Activated naive CD4-positive, alpha-beta T cell treated with anti-CD3 and anti-CD28 coated beads, Interleukin-2, amount 50 U/mL, for 72 hours (primary cell): ENCODE measurements around the gene ACP3. TPM values are rescaled to one million over a fixed set of nuclear protein-coding genes. Genes with fewer than 3 reads are reported as not detected.
"Not testable (repeated sequence)": the region's sequence is repeated elsewhere in the genome, so short reads cannot be mapped to it uniquely, and the experiment has no call there.

Source experiments
- ATAC-seq, 2 donors: fragments of 150-1000 bp; cut with Tn5 transposase; 2 replicates each; pipeline ENCODE4 v1.10.0; 2021; ENCODE audit warnings: mild to moderate bottlenecking in 2 of 2, moderate library complexity in 2 of 2
- DNase-seq, 2 donors: peaks; one replicate each; pipeline ENCODE4 v3.0.0; 2021 to 2022; ENCODE audit warnings: low spot score in 2 of 2
- H3K27ac Mint-ChIP-seq, 2 donors: one replicate each; pipeline ENCODE4 v1.8.0; 2022; ENCODE audit warnings: mild to moderate bottlenecking in 2 of 2, mixed read lengths in 2 of 2
- H3K36me3 Mint-ChIP-seq, 2 donors: one replicate each; pipeline ENCODE4 v1.8.0; 2022; ENCODE audit warnings: mixed read lengths in 2 of 2
- H3K9me3 Mint-ChIP-seq, 2 donors: one replicate each; pipeline ENCODE4 v1.8.0; 2022; ENCODE audit warnings: mixed read lengths in 2 of 2
- total RNA-seq, 2 donors: library from RNA; stranded (reverse); gene quantifications; one replicate each; pipeline ENCODE4 v1.2.3, GENCODE V29; 2022

Gene ACP3
- total RNA-seq, 2 donors from 2014 or later, result not detected

DNA sequence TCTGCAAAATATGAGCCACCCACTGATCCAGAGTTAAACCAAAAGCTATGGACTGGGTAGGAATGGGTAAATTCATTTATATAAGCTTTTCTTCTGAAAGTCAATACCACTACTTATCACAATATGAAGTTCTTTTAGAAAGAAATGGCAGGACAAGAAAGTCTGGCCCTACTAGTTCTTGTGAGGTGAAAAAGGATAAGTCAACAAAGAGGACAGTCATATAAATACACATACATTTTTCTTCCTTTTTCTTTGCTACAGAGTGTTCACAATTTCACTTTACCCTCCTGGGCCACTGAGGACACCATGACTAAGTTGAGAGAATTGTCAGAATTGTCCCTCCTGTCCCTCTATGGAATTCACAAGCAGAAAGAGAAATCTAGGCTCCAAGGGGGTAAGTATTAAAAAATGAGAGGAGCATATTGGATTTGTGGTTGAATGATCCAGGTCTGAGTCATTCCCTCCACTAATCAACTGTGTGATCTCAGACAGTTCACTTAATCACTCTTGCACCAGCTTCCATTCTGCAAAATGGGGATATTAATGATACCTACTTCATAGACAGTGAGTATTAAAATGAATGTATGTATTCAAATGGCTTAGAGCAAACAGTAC is 27.6 kb downstream of the ACP3 start:
- Mint-ChIP-seq H3K36me3 (no peaks in the 10 kb centered on the region), H3K9me3 (no peaks in the 10 kb centered on the region), H3K27ac (no peak overlapping the region)
- DNase-seq (no peak), ATAC-seq (peak in 1 of 2 donors; percentile 18)

DNA sequence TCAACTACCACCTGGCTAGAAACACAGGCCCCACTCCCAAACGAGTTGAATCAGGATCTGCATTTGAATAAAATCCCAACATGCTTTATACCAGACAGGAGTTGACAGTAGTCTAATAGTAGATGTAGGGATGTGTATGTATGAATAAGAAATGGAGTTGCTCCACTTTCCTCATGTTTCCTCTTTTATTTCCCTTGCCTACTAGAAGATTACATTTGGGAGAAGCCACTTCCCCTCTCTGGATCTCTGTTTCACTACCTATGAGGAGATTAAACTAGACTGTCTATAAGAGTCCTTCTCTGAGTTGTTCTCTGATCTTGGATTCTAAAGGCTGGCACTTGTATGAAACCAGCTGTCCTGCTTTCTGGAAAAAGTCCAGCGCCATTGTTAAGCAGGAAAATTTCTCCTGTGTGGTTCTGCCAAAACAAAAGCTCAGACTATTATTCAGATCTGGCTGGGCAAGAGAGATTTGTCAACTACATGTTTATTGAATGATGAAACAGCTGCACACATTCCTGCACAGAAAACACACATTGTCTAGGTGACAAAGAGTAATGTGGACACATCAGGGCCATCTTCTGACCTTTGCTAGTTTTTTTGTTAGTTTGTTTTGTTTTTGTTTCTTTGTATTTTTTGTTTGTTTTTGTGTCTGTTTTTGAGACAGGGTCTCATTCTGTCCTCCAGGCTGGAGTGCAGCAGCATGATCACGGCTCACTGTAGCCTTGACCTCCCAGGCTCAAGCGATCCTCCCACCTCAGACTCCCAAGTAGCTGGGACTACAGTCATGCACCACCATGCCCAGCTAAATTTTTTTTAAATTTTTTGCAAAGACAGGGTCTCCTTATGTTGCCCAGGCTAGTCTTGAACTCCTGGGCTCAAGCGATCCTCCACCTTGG is 29.9 kb downstream of the ACP3 start:
- no peaks in the 10 kb centered on the region for H3K36me3 Mint-ChIP-seq
- H3K9me3 Mint-ChIP-seq, result no peaks in the 10 kb centered on the region
- ATAC-seq, result no peak
- no peak overlapping the region for H3K27ac Mint-ChIP-seq
- no peak for DNase-seq

GRCh38 chr3:132347811-132348210 is 30.6 kb downstream of the ACP3 start:
- no peaks in the 10 kb centered on the region for H3K36me3 Mint-ChIP-seq
- H3K27ac Mint-ChIP-seq, result no peak overlapping the region
- H3K9me3 Mint-ChIP-seq, result no peaks in the 10 kb centered on the region
- ATAC-seq (no peak), DNase-seq (no peak)

GRCh38 chr3:132348531-132348930 is 31.3 kb downstream of the ACP3 start:
- H3K9me3 Mint-ChIP-seq, result no peaks in the 10 kb centered on the region
- no peaks in the 10 kb centered on the region for H3K36me3 Mint-ChIP-seq
- H3K27ac Mint-ChIP-seq, result no peak overlapping the region
- DNase-seq, result no peak
- no peak for ATAC-seq

- no peaks in the 10 kb centered on the region for H3K9me3 Mint-ChIP-seq
- ATAC-seq (no peak), DNase-seq (no peak)
- no peak overlapping the region for H3K27ac Mint-ChIP-seq
- no peaks in the 10 kb centered on the region for H3K36me3 Mint-ChIP-seq
Observed at GRCh38 chr3:132350814-132351213, 33.6 kb downstream of the ACP3 start.

GRCh38 chr3:132351222-132351806 is 34.1 kb downstream of the ACP3 start:
- DNase-seq (no peak), ATAC-seq (peak in 1 of 2 donors; percentile 35)
- Mint-ChIP-seq H3K36me3 (no peaks in the 10 kb centered on the region), H3K9me3 (no peaks in the 10 kb centered on the region), H3K27ac (no peak overlapping the region)

DNA sequence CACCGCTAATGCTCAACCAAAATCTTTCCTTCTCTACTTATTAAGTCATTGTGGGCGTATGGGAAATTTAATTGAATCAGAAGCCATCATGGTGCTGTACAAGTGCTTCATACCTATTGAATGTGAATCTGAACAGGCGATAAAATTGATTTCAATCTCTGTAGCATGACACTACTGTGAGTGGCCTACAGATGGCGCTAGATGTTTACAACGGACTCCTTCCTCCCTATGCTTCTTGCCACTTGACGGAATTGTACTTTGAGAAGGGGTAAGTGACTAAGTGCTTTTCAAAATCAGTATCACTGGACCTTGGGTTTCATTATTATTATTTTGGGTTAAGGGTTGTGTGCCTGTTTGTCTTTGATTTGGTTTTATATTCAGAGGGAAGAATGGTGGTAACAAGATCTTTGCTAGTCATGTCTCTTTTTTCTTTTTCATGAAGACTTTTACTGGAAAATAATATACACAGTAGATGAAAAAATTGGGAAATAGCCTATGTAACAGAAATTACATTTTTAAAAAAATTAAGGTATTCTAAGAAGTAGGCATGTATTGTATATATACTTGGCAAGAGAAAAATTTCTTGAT is 35.4 kb downstream of the ACP3 start:
- ATAC-seq (peak; percentile 87 to 89), DNase-seq (peak in 1 of 2 donors; percentile 74)
- Mint-ChIP-seq H3K36me3 (no peaks in the 10 kb centered on the region), H3K27ac (no peak overlapping the region), H3K9me3 (no peaks in the 10 kb centered on the region)

- DNase-seq (no peak), ATAC-seq (no peak)
- no peak overlapping the region for H3K27ac Mint-ChIP-seq
- H3K36me3 Mint-ChIP-seq, result no peaks in the 10 kb centered on the region
- H3K9me3 Mint-ChIP-seq, result no peaks in the 10 kb centered on the region
Observed at GRCh38 chr3:132354916-132355702, 37.9 kb downstream of the ACP3 start.

GRCh38 chr3:132356568-132356967 is 39.4 kb downstream of the ACP3 start:
- Mint-ChIP-seq H3K27ac (no peak overlapping the region), H3K36me3 (no peaks in the 10 kb centered on the region), H3K9me3 (no peaks in the 10 kb centered on the region)
- ATAC-seq, result no peak
- DNase-seq, result no peak

GRCh38 chr3:132360717-132361116 is 43.5 kb downstream of the ACP3 start:
- ATAC-seq, result no peak
- no peak overlapping the region for H3K27ac Mint-ChIP-seq

DNA sequence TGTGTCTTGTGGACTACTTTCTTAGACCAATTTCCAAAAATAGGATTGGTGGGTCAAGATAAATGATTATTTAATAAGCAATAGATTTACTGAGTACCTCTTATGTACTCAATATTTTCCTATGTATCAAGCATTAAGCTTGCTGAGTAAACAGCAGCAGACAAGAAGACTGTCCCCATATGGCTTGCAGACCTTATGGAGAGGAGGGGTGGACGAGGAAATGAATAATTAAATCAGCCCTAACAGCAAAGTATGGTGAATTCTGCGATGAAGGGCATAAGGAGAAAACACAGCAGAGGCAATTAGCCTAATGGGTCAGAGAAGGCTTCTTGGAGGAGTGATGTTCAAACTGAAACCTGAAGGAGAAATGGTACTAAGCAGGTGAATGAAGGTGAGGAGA is 45.1 kb downstream of the ACP3 start:
- DNase-seq, result no peak
- no peak for ATAC-seq
- no peaks in the 10 kb centered on the region for H3K36me3 Mint-ChIP-seq
- no peaks in the 10 kb centered on the region for H3K9me3 Mint-ChIP-seq
- H3K27ac Mint-ChIP-seq, result no peak overlapping the region

More at GRCh38 chr3:132360717-132361116, 43.5 kb downstream of the ACP3 start:
- H3K36me3 Mint-ChIP-seq, result no peaks in the 10 kb centered on the region
- DNase-seq, result no peak
- no peaks in the 10 kb centered on the region for H3K9me3 Mint-ChIP-seq

GRCh38 chr3:132368515-132368914 is 51.3 kb downstream of the ACP3 start:
- ATAC-seq, result peak in 1 of 2 donors; percentile 40
- no peak for DNase-seq
- Mint-ChIP-seq H3K27ac (no peak overlapping the region), H3K9me3 (no peaks in the 10 kb centered on the region), H3K36me3 (no peaks in the 10 kb centered on the region)

DNA sequence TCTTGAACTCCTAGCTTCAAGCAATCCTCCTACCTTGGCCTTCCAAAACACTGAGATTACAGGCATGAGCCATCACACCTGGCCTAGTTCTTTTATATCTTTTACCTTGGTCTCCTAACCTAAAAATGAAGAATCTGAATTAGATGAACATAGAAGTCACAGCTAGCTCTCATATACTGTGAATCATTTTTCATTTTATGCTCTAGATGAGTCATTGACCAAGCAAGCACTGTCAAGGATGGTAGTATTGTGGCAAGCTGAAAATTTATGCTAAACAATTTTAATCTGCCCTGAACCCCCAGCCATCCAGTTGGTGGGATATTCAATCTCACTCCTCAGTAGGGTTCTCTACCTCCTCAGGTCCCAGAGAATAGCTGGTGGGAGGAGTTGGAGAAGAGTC is 51.8 kb downstream of the ACP3 start:
- Mint-ChIP-seq H3K9me3 (no peaks in the 10 kb centered on the region), H3K27ac (no peak overlapping the region), H3K36me3 (no peaks in the 10 kb centered on the region)
- peak; percentile 53 to 87 for ATAC-seq
- no peak for DNase-seq

DNA sequence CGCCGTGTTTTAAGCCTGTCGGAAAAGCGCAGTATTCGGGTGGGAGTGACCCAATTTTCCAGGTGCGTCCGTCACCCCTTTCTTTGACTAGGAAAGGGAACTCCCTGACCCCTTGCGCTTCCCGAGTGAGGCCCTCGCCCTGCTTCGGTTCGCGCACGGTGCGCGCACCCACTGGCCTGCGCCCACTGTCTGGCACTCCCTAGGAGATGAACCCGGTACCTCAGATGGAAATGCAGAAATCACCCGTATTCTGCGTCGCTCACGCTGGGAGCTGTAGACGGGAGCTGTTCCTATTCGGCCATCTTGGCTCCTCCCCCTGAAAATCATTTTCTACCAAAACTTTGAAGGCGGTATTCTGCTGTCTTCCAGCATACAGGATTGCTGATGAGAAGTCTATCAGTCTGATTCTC is 59.7 kb downstream of the ACP3 start:
- ATAC-seq, DNase-seq, H3K9me3 Mint-ChIP-seq, H3K27ac Mint-ChIP-seq, H3K36me3 Mint-ChIP-seq: not testable (repeated sequence)

GRCh38 chr3:132378048-132378762 is 61.0 kb downstream of the ACP3 start:
- Mint-ChIP-seq H3K9me3 (no peaks in the 10 kb centered on the region), H3K27ac (no peak overlapping the region), H3K36me3 (peaks cover 0 to 4% of the 10 kb centered on the region in 2 donors)
- DNase-seq, result no peak
- ATAC-seq, result no peak

DNA sequence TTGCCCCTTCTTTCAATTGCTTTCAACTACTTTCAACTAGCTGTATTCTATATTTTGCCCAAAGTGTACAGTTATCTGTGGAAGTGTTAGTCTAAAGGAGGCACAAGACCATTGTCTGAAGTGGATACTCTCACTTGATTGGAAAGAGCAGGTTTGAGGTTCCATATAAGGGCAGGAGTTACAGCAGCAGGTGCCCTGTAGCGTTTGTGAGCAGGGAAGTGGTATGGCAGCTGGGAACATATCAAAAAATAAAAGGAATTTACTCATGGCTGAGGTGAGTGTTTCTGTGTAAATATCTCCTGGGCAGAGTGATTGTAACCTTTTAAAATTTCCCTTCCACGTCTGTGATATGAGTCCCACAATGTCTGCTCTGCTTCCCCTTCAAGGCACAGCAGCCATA is 61.6 kb downstream of the ACP3 start:
- ATAC-seq (no peak), DNase-seq (no peak)
- peaks cover 0 to 4% of the 10 kb centered on the region in 2 donors for H3K36me3 Mint-ChIP-seq
- no peak overlapping the region for H3K27ac Mint-ChIP-seq
- peaks cover 0 to 2% of the 10 kb centered on the region in 2 donors for H3K9me3 Mint-ChIP-seq
